ENCODE results near the gene LRP3.
A peak's percentile ranks its signal among the peaks of the same experiment; 100 is the strongest.

The LRP3 gene

GRCh38 chr19:33240181-33240771 is 46.1 kb downstream of the LRP3 start:
- no peak for DNase-seq

DNA sequence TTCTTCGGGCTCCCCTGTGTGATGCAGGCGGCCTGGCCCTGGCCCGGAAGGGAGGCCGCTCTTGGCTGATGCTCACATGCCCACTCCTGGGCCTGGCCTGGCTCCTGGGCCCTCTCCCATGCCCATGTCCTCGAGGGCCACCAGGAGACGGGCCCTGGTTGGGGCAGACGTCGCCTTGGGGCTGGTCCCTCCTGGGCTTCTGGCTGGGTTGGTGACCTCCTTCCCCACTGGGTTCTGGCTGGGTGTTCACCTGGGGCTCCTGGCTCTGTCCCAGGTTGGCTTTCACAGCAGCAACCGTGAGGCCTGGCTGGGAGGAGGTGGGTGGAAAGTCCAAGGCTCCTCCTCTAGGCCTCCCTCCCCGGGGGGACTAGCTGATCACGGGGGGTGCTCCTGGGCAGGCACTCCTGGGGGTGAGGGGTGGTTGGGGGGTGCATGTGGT is 47.0 kb downstream of the LRP3 start:
- DNase-seq, result no peak

DNA sequence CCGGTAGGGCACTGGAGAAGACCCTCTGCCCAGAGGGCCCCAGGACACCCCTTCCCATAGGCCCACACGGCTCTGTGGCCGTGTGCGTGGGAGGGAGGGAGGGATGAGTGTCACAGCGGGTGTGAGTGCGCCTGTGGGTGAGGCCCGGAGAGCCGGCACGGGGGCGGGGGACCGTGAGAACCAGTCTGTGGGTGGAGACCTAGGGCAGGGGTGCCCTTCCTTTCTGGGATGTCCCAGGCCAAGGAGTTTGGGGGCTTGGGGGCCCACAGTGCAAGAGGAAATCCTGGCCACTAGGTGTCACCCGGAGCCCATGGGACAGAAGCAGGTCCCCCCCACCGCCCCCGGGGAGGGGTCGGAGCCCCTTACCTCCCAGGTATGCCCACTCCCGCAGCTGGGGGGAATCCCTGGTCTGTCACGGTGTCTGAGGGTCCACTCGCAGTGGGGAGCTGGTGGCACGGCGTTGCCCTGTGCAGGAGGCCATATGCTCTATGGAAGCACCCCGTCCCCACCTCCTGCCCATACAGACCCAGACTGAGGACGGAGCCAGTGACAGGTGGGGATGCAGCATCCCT is 47.5 kb downstream of the LRP3 start:
- DNase-seq, result no peak

- DNase-seq, result no peak
Measured at GRCh38 chr19:33242131-33242530, 48.0 kb downstream of the LRP3 start.

DNA sequence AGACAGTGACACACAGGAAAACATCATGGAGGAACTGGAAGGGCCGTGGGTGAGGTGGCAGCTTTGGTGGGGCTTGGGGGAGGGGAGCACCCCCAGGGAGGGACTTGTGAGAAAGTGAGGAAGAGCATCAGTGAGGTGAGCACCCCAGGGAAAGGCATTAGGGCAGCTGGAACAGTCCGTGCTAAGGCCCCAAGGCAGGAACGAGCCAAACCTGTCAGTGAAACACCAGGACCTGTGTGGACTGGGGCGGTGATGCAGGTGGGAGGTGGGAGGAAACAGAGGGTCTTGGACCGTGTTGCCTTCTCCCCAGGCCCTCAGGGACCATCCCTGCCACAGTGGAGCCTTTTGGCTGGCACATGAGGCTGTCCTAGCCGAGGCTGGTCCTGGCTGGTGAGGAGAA is 48.8 kb downstream of the LRP3 start:
- DNase-seq, result no peak

DNA sequence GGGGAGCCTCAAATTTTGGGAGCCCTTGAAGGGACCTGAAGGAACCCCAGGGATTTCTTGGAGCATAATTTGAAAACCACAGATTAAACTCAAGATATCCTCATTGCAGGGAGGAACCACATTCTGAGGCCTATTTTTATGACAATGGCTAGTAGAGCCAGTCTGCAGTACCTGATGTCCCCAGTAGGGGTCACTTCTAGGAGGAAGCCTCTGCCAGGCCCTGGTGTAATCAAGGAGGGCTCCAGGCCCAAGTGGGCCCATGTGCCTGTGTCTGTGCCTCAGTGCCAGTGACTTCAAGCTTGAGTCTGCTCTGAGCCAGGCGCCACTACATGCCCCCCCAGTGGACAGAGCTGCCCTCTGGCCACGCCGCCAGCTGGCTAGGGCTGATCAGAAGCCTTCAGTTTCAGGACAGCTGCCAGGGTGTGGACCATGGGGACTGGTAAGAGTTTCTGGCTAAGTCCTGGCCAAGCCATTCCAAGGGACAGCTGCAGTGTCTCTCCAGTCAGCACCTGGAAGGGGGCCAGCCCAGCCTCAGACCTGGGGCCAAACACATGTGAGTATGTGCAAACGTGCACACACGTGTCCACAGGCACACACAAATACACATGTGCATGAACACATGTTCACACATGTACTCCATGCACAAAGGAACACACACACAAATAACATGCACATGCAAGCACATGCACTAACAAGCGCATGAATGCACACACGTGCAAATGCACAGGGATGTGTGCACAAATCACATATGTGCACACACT is 52.0 kb downstream of the LRP3 start:
- DNase-seq, result no peak

DNA sequence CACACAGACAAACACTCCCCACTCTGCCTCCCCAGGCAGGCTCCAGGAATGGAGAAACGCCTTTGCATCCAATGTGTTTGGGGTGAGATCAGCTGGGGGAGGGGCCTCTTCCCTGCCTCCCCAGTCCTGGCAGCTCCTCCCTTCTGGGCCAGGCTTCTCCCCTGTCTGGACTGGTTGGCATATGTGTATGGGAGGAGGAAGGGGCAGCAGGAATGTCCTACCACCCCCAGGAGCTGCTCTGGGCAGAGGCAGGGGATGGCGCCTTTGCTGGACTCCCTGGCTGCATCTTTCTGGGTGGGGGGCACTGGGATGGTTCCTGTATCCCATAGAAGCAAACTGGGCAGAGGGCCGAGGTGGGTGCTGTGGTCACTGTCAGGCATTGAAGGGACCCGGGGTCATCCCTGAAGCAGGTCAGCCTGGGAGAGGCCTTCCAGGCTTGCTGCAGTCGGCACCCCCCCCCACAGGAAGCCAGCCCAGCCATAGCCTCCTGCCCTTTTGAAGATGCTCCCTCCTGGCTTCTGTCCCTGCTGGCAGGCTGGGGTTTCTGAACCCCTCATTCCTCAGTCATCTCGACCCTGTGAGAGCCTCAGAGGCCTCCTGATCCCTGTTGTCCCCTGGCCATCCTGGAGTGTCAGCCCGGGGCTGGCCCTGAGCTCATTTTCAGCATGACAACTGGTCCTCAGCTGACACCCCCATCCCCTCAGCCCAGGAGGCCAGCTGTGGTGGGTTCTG is 52.7 kb downstream of the LRP3 start:
- DNase-seq, result no peak

GRCh38 chr19:33247441-33247819 is 53.3 kb downstream of the LRP3 start:
- no peak for DNase-seq

GRCh38 chr19:33248104-33248503 is 54.0 kb downstream of the LRP3 start:
- no peak for DNase-seq

DNA sequence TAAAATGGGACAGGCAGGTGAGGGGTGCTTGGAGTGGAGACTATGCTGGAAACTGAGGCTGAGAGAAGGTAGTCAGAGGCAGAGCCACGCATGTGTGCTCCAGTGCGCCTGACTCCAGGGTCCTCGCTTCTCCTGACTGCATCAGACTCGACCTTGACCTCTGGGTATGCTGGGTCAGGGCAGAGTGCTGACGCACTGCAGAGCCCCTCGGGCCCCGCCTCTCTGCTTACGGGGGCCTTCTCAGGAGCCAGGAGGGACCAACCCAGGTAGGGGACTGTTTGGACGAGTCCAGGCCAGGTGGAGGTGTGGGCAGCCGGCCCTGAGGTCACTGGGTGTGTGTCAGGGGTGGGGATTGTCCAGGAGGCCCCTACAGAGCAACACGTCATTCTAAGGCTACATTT is 54.4 kb downstream of the LRP3 start:
- DNase-seq, result no peak

DNA sequence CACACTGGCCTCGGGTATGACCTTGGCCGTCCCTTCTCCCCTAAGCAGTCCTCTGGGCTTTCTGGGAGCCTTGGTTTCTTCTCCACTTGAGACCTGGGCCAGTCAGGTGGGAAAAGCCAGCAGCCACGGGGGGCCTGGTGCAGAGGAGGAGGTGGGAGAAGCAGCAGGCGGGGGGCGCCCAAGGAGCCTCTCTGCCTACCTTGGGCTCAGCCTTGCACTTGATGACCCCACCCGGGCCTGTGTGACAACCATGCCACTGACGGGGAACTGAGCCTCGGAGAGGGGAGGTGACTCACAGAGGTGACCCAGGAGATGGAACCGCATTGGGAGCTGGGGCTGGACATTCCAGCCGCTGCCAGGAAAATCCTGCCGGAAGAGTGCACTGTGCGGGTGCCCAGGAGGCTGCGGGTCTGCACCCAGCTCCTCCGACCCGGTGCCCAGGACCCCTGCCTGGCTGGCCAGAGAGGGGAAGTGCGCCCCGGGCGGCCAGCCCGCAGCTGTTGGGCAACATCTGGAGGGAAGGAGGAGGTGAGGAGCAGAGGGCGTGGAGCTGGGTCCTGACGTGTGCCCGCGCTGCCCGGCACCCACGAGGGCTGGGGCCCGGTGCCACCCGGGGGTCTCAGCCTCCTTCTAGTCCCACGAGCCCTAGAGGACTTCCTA is 55.0 kb downstream of the LRP3 start:
- peak in 1 of 2 donors; percentile 92 for DNase-seq

DNA sequence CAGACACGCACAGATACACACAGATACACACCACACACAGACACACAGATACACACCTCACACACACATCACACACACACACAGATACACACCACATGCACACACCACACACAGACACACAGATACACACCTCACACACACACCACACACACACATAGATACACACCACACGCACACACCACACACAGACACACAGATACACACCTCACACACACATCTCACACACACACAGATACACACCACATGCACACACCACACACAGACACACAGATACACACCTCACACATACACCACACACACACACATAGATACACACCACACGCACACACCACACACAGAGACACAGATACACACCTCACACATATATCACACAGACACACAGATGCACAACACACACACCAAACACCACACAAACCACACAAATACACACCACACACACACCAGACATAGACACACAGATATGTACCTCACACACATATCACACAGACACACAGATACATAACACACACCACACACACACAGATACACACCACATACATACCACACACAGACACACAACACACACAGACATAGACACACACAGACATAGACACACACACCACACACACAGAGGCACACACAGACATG is 55.7 kb downstream of the LRP3 start:
- DNase-seq, result no peak

DNA sequence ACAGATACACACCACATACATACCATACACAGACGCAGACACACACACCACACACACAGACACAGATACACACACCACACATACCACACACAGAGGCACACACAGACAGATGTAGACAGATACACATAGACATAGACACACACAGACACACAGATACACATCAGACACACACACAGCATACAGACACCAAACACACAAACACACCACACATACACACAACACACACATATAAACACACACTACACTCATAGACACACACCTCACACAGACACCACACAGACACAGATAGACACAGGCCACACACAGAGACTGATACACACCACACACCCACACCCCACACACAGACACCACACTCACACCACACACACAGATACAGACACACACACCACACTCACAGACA is 56.4 kb downstream of the LRP3 start:
- DNase-seq, result no peak

DNA sequence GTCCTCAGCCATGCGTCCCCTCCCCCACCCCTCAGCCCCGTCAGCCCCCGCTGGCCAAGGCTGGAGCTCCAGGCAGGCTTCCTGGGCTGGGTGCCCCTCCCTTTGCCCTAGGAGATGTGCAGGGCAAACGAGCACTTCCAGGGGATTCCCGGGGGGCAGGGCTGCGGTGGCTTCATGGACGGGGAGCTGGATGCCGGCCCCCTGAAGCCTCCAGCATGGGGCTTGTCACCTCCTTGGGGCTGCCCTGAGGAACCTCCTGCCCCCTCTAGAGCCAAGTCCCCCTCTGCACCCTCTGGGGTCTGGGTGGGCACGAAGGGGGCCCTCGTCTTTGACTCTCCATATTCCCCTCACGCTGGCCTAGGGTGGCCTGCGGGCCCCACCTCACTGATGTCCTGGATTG is 56.9 kb downstream of the LRP3 start:
- DNase-seq, result no peak

DNA sequence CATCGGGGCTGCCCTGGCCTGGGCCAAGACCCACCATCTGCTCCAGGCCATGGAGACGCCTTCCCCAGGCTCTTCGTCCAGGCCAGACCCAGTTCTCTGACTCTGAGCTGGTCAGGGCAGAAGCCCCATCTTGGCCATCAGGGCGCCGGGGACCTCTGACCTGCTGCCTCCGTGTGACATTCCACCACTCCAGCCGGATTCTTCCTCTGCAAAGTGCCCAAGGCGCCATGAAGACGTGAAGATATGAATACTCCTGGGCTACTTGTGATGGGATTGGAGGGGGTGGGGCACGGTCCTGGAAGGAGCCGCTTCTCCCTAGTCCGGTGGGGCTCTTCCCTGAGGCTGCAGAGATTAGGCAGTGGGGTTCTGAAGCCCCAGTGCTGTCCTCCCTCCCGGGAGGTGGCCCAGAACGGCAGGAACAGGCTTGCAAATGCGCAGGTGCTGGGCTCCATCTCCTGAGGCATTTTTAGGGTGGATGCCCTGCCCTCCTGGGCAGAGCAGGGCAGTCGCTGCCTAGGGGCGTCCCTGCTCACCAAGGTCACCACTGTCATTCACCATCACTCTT is 57.5 kb downstream of the LRP3 start:
- DNase-seq, result no peak

- DNase-seq, result no peak
Measured at GRCh38 chr19:33252418-33252962, 58.4 kb downstream of the LRP3 start.

DNA sequence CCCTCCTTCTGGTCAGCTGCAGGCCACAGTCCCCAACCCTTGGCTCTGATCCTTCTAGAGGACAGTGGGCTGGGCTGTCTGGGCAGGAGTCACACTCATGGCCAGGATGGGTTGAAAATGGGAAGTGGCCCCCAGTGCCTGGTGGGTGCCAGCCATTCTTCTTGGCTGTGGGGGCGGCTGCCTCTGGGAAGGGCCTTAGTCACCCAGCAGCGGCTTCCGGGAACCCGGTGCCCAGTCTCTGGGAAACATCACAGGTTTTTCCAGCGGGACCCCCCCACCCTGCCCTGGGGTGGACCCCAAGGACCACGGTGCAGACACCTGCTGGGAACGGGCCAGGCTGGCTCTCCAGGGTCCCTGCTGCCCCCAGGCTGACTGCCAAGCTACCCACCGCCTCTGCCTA is 58.8 kb downstream of the LRP3 start:
- no peak for DNase-seq

GRCh38 chr19:33254245-33254824 is 60.2 kb downstream of the LRP3 start:
- DNase-seq, result no peak

GRCh38 chr19:33255781-33256180 is 61.7 kb downstream of the LRP3 start:
- DNase-seq, result no peak

- no peak for DNase-seq
Measured at GRCh38 chr19:33256261-33256660, 62.1 kb downstream of the LRP3 start.

GRCh38 chr19:33257828-33258227 is 63.7 kb downstream of the LRP3 start:
- DNase-seq, result no peak

Data from bone marrow (tissue), 2 donors.